PC-3 (cell line): ENCODE results near the gene SYPL1. TPM values are rescaled to one million over a fixed set of nuclear protein-coding genes. Genes with fewer than 3 reads are reported as not detected.

Source experiments
- ATAC-seq: fragments of 200-7000 bp; cut with Tn5 transposase; 2 replicates; pipeline ENCODE4 v1.9.1; 2020; ENCODE audit warnings: mild to moderate bottlenecking, moderate library complexity
- BruUV-seq: library from RNA; stranded (reverse); fragments of 400-500 nt; replicated peaks from 2 replicates; lab custom pipeline; 2021; lab: Mats Ljungman, UMichigan
- CTCF ChIA-PET: fragments of 300-600 bp; sonication (Branson Sonifier 250); formaldehyde crosslinking; loops from one replicate; lab custom pipeline; 2022; ENCODE audit warnings: antibody characterized with exemption; lab: Charles Lee
- POLR2A ChIA-PET: fragments of 300-600 bp; sonication (Branson Sonifier 250); formaldehyde crosslinking; loops from one replicate; lab custom pipeline; 2022; ENCODE audit warnings: antibody characterized with exemption; ENCODE audit not compliant: unreplicated experiment; lab: Charles Lee
- DNase-seq: peaks from one replicate; pipeline ENCODE4 v3.0.0-alpha.2; 2015
- H2AFZ ChIP-seq: fragments of 300-600 bp; sonication (generic); 2 replicates; pipeline ENCODE4 v1.6.0; 2016; ENCODE audit warnings: antibody characterized with exemption, low read length
- H3F3A ChIP-seq: fragments of 300-600 bp; sonication (generic); one replicate; pipeline ENCODE4 v1.6.0; 2017; ENCODE audit warnings: antibody characterized with exemption, low read length, control low read depth, mild to moderate bottlenecking; ENCODE audit not compliant: unreplicated experiment
- H3K27ac ChIP-seq: fragments of 300-600 bp; sonication (generic); 2 replicates; pipeline ENCODE4 v1.5.1; 2016; ENCODE audit warnings: mild to moderate bottlenecking, low read length
- H3K27me3 ChIP-seq: fragments of 300-600 bp; sonication (generic); 2 replicates; pipeline ENCODE4 v1.6.1; 2016; ENCODE audit warnings: low read length, mixed read lengths
- H3K36me3 ChIP-seq: fragments of 300-600 bp; sonication (generic); 2 replicates; pipeline ENCODE4 v1.6.1; 2016; ENCODE audit warnings: low read depth, mixed run types, low read length, mixed read lengths
- H3K4me1 ChIP-seq: fragments of 300-600 bp; sonication (generic); 2 replicates; pipeline ENCODE4 v1.5.1; 2016; ENCODE audit warnings: low read length; ENCODE audit not compliant: insufficient read depth
- H3K4me2 ChIP-seq: fragments of 300-600 bp; sonication (generic); 2 replicates; pipeline ENCODE4 v1.6.0; 2016; ENCODE audit warnings: low read length
- H3K4me3 ChIP-seq: fragments of 300-600 bp; sonication (generic); 2 replicates; pipeline ENCODE4 v1.5.1; 2016; ENCODE audit warnings: mild to moderate bottlenecking, low read length, mixed read lengths
- H3K79me2 ChIP-seq: fragments of 300-600 bp; sonication (generic); 2 replicates; pipeline ENCODE4 v1.6.1; 2017; ENCODE audit warnings: low read length, mixed read lengths
- H3K9ac ChIP-seq: fragments of 300-600 bp; sonication (generic); 2 replicates; pipeline ENCODE4 v1.6.0; 2016; ENCODE audit warnings: mild to moderate bottlenecking, low read length
- H3K9me2 ChIP-seq: fragments of 300-600 bp; sonication (generic); replicated peaks from 2 replicates; pipeline ENCODE4 v1.6.1; 2016; ENCODE audit warnings: mixed run types, low read length, mixed read lengths
- H3K9me3 ChIP-seq: fragments of 300-600 bp; sonication (generic); 2 replicates; pipeline ENCODE4 v1.6.1; 2016; ENCODE audit warnings: low read length, mixed read lengths
- H4K20me1 ChIP-seq: fragments of 300-600 bp; sonication (generic); 2 replicates; pipeline ENCODE4 v1.6.1; 2016; ENCODE audit warnings: low read length, mixed read lengths
- CTCF ChIP-seq: fragments of 300-600 bp; sonication (generic); conservative IDR thresholded peaks from 2 replicates; pipeline ENCODE4 v1.5.1; 2017; ENCODE audit warnings: antibody characterized with exemption, low read depth, mild to moderate bottlenecking, low read length
- EZH2 ChIP-seq: fragments of 300-600 bp; sonication (generic); IDR thresholded peaks from one replicate; pipeline ENCODE4 v1.6.1; 2017; ENCODE audit warnings: antibody characterized with exemption, mild to moderate bottlenecking, low read length; ENCODE audit not compliant: unreplicated experiment
- EZH2phosphoT487 ChIP-seq: fragments of 300-600 bp; sonication (generic); IDR thresholded peaks from 2 replicates; pipeline ENCODE4 v1.6.1; 2018; ENCODE audit warnings: mild to moderate bottlenecking, antibody characterized with exemption, low read length, borderline replicate concordance
- intact Hi-C: fragments of 100-400 bp; cut with micrococcal nuclease; formaldehyde crosslinking; loops from 2 replicates; pipeline ENCODE4 v1.9.0; 2023
- total RNA-seq: library from RNA; depleted of rRNA; stranded (reverse); fragments of >200 nt; gene quantifications from 2 replicates; pipeline ENCODE4 v1.2.3, GENCODE V29; 2014

The SYPL1 gene
- total RNA-seq, 1 experiment from 2014 or later: 45.9 TPM

- ChIA-PET CTCF (no interaction called here), POLR2A (interaction anchor here (0.6 to 0.7 kb wide), 2 partner anchors 10 to 1847 kb away, joined by 4 to 6 read pairs; partner anchors contain the start of gene SYPL1)
- Histone ChIP-seq H4K20me1 (peaks cover 51% of the 10 kb centered on the region), H3K9me2 (no peaks in the 10 kb centered on the region), H3K4me2 (no peak overlapping the region), H3K9ac (no peak overlapping the region), H3K36me3 (peaks cover 14% of the 10 kb centered on the region; the same call in 1 of the 2 replicates), H3K27ac (no peak overlapping the region), H3K4me1 (0 out of 2 replicates have a peak, but pooled peaks cover 4% of the 10 kb centered on the region), H3K4me3 (no peak overlapping the region), H2AFZ (no peak overlapping the region), H3F3A (no peaks in the 10 kb centered on the region), H3K79me2 (peaks cover 95% of the 10 kb centered on the region), H3K27me3 (no peaks in the 10 kb centered on the region), H3K9me3 (no peaks in the 10 kb centered on the region)
- DNase-seq: no peak
- TF ChIP-seq EZH2phosphoT487 (no peak), CTCF (no peak), EZH2 (no peak)
- BruUV-seq: no TSS peak
- intact Hi-C loops: no loop called here
- no peak for ATAC-seq
These were observed 9.6 kb downstream of the SYPL1 start for GRCh38 chr7:106102387-106102966.

- no peaks in the 10 kb centered on the region for H3F3A ChIP-seq
- H3K4me3 ChIP-seq: no peak overlapping the region
- intact Hi-C loops: no loop called here
- BruUV-seq: no TSS peak
- no peaks in the 10 kb centered on the region for H3K9me2 ChIP-seq
- H3K9ac ChIP-seq: no peak overlapping the region
- 0 out of 2 replicates have a peak, but pooled peaks cover 4% of the 10 kb centered on the region for H3K4me1 ChIP-seq
- ATAC-seq: no peak
- no peak for TF ChIP-seq EZH2phosphoT487
- no peak for TF ChIP-seq CTCF
- no peak for TF ChIP-seq EZH2
- H3K27me3 ChIP-seq: no peaks in the 10 kb centered on the region
- H3K27ac ChIP-seq: no peak overlapping the region
- CTCF ChIA-PET: no interaction called here
- H3K79me2 ChIP-seq: peaks cover 87% of the 10 kb centered on the region
- no peak overlapping the region for H3K4me2 ChIP-seq
- peaks cover 13% of the 10 kb centered on the region; the same call in 1 of the 2 replicates for H3K36me3 ChIP-seq
- peaks cover 51% of the 10 kb centered on the region for H4K20me1 ChIP-seq
- H2AFZ ChIP-seq: no peak overlapping the region
- DNase-seq: no peak
- POLR2A ChIA-PET: interaction anchor here (0.7 kb wide), 1 partner anchor 10 kb away, joined by 6 read pairs; the partner anchor contains the start of gene SYPL1
- H3K9me3 ChIP-seq: no peaks in the 10 kb centered on the region
These were observed 10.4 kb downstream of the SYPL1 start for GRCh38 chr7:106101726-106102125.
